D721Med (cell line): ENCODE measurements around the gene FOXN1.
A peak's percentile ranks its signal among the peaks of the same experiment; 100 is the strongest.

Experiments
- DNase-seq: peaks from one replicate; pipeline ENCODE4 v3.0.0; 2011; ENCODE audit warnings: low spot score; ENCODE audit not compliant: insufficient read length
- FAIRE-seq: peaks from 2 replicates; lab custom pipeline; 2011; peaks lifted over from hg19 to GRCh38; lab: Jason Lieb, UNC
- CTCF ChIP-seq: IDR thresholded peaks from 2 replicates; pipeline ENCODE4 v1.5.1; 2012; ENCODE audit warnings: mild to moderate bottlenecking, control low read depth; ENCODE audit not compliant: insufficient read depth; ENCODE audit errors: missing control alignments

Gene FOXN1

DNA sequence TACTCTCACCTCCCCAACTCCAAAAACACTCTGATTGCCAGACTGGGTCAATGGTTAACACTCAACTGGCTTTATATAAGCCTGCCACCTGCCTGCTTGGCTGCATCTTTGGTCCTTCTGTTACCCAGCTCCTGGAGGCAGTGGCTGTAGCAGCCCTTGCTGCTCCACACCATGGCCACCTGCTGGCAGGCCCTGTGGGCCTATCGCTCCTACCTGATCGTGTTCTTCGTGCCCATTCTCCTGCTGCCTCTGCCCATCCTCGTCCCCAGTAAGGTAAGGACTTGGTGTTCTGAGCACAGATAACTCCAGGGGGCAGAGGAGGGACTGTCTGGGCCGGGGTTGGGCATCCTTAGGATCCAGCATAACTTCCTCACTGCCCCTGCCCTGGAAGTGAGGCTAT lies 32.6 kb upstream of the FOXN1 start, which contains the start of gene SLC13A2:
SLC13A2 (plus strand) TSS at position 103 of the 400 bp plus-strand sequence; CDS start at position 172, 69 bp downstream.
- TF ChIP-seq CTCF, result peak; percentile 30
- DNase-seq, result no peak
- FAIRE-seq, result no peak

DNA sequence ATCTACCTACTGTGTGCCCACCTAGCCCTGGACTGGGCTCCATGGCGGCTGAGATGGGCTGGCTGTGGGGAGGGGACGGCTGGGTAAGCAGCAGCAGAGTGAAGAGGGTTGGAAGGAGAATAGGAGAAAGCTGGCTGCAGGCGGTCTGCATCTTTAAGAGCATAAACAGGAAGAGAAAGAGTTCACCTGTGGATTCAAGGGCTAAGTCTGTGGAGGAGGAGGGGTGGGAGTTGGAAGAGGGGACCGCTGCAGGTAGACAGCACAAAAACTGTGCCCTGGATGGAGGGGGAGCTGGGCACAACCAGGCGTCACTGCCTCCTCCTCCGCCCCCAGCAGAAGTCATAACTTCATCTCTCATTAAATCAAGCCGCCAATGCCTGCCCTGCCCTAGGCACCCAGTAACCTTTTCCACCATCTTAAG lies 32.0 kb upstream of the FOXN1 start:
- TF ChIP-seq CTCF, result no peak
- FAIRE-seq (no peak), DNase-seq (no peak)

GRCh38 chr17:28475151-28475900 lies 30.8 kb upstream of the FOXN1 start:
- no peak for DNase-seq
- no peak for FAIRE-seq
- no peak for TF ChIP-seq CTCF

DNA sequence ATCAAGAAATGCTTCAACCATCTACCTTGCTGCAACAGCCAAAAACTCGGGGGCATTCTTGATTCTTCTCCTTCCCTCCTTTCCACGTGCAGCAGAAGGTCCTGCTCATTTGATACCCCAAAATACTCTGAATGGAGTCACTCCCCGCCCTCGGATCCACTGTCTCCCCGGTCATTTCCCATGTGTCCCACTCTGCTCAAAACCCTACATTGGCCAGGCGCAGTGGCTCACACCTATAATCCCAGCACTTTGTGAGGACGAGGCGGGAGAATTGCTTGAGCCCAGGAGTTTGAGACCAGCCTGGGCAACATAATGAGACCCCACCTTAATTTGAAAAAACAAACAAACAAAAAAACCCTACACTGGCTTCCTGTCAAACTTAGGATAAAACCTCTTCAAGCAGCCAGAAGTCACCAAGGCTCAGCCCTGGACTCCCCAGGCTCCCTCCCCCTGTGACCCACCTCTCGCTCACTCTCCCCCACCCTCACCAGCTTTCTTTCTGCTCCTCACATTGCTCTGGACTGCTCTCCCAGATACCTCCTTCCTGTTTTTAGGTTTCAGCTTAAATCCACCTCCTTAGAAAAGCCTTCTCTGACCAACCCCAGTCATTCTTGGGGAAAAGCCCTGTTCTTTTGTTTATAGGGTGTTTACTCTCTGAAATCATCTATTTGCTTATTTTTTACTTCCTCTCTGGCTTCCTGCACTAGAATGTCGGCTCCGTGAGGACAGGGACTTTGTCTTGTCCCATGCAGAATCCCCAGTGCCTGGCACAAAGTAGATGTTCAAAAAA lies 29.9 kb upstream of the FOXN1 start:
- TF ChIP-seq CTCF, result no peak
- DNase-seq (no peak), FAIRE-seq (no peak)

GRCh38 chr17:28477928-28478327 lies 28.2 kb upstream of the FOXN1 start:
- DNase-seq, result no peak
- TF ChIP-seq CTCF, result no peak
- no peak for FAIRE-seq

DNA sequence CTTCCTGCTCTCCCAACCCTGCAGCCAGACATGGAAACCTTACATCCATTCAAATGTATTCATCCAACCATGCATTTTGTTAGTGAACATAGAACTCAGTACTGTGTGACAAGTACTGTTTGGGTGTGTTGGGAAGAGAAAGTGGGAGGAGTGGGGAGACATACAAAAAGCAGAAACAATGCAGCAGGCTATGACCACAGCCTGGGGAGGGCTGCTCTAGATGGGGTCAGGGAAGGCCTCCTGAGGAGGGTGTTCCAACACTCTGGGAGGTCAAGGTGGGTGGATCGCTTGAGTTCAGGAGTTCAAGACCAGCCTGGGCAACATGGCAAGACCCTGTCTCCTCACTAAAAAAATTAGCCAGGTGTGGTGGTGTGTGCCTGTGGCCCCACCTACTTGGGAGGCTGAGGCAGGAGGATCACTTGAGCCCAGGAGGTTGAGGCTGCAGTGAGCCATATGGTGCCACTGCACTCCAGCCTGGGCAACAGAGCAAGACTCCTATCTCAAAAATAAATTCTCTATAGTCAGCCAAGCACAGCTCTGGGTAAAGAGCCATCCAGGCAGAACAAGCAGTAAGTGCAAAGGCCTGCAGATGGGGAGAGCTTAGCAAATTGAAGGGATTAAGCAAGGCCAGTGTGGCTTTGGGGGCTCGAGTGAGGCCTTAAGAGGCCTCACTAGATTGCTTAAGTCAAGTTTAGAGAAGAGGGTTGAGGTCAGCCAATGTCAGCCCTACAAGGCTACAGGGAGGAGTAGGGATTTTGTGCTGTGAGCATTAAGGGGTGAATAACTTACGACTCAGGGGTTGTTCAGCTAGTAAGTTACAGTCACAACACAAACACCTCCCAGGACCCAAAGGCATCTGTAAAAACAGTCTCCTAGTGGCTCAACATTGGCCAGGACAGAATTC lies 27.2 kb upstream of the FOXN1 start:
- no peak for FAIRE-seq
- no peak for DNase-seq
- no peak for TF ChIP-seq CTCF
